Ishikawa (cell line): ENCODE data around the gene PPARG.

Experiments
- CEBPB ChIP-seq: IDR thresholded peaks from 2 replicates; pipeline ENCODE4 v1.6.1; 2012
- CREB1 ChIP-seq: IDR thresholded peaks from 2 replicates; pipeline ENCODE4 v1.6.1; 2012; ENCODE audit warnings: low read depth
- EP300 ChIP-seq: IDR thresholded peaks from 2 replicates; pipeline ENCODE4 v1.6.1; 2012; ENCODE audit warnings: borderline replicate concordance
- FOXM1 ChIP-seq: IDR thresholded peaks from 2 replicates; pipeline ENCODE4 v1.6.1; 2012; ENCODE audit warnings: low read depth, borderline replicate concordance
- RAD21 ChIP-seq: IDR thresholded peaks from 2 replicates; pipeline ENCODE4 v1.6.1; 2012; ENCODE audit warnings: low read depth
- TAF1 ChIP-seq: IDR thresholded peaks from 2 replicates; pipeline ENCODE4 v1.6.1; 2012; ENCODE audit warnings: low read depth, mild to moderate bottlenecking
- TCF12 ChIP-seq: IDR thresholded peaks from 2 replicates; pipeline ENCODE4 v1.6.1; 2012; ENCODE audit warnings: low read depth
- TEAD4 ChIP-seq: IDR thresholded peaks from 2 replicates; pipeline ENCODE4 v1.6.1; 2012
- YY1 ChIP-seq: IDR thresholded peaks from 2 replicates; pipeline ENCODE4 v1.6.1; 2012; ENCODE audit warnings: low read depth
- TF ChIP-seq, protein P1 (sequence below): IDR thresholded peaks from 2 replicates; pipeline ENCODE4 v1.6.1; 2012
- TF ChIP-seq, protein P2 (sequence below): IDR thresholded peaks from 2 replicates; pipeline ENCODE4 v1.6.1; 2012; ENCODE audit warnings: low read depth, mild to moderate bottlenecking

DNA sequence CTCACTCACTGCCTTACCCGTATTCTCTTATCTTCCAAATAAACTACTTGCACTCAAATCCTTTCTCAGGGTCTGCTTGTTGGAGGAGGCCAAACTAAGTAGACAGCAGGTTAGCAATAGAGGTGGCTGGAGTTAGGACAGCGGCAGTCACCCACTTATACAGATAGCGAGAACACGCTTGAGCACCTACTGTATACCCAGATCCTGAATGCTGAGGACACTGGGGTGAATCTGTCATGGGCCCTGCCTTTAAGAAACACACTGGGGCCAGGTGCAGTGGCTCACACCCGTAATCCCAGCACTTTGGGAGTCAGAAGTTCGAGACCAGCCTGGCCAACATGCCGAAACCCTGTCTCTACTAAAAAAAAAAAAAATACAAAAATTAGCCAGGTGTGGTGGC, 157.4 kb downstream of the PPARG start:
- no peak for TF ChIP-seq YY1
- TF ChIP-seq, protein P1, sequence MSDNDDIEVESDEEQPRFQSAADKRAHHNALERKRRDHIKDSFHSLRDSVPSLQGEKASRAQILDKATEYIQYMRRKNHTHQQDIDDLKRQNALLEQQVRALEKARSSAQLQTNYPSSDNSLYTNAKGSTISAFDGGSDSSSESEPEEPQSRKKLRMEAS: no peak
- TF ChIP-seq RAD21: no peak
- no peak for TF ChIP-seq FOXM1
- TF ChIP-seq CEBPB: no peak
- TF ChIP-seq, protein P2, sequence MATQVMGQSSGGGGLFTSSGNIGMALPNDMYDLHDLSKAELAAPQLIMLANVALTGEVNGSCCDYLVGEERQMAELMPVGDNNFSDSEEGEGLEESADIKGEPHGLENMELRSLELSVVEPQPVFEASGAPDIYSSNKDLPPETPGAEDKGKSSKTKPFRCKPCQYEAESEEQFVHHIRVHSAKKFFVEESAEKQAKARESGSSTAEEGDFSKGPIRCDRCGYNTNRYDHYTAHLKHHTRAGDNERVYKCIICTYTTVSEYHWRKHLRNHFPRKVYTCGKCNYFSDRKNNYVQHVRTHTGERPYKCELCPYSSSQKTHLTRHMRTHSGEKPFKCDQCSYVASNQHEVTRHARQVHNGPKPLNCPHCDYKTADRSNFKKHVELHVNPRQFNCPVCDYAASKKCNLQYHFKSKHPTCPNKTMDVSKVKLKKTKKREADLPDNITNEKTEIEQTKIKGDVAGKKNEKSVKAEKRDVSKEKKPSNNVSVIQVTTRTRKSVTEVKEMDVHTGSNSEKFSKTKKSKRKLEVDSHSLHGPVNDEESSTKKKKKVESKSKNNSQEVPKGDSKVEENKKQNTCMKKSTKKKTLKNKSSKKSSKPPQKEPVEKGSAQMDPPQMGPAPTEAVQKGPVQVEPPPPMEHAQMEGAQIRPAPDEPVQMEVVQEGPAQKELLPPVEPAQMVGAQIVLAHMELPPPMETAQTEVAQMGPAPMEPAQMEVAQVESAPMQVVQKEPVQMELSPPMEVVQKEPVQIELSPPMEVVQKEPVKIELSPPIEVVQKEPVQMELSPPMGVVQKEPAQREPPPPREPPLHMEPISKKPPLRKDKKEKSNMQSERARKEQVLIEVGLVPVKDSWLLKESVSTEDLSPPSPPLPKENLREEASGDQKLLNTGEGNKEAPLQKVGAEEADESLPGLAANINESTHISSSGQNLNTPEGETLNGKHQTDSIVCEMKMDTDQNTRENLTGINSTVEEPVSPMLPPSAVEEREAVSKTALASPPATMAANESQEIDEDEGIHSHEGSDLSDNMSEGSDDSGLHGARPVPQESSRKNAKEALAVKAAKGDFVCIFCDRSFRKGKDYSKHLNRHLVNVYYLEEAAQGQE: no peak
- TF ChIP-seq TAF1: no peak
- no peak for TF ChIP-seq EP300
- no peak for TF ChIP-seq TCF12
- no peak for TF ChIP-seq CREB1
- no peak for TF ChIP-seq TEAD4
